ENCODE results near the gene MYO1E.
"Not testable (repeated sequence)": the region's sequence is repeated elsewhere in the genome, so short reads cannot be mapped to it uniquely, and the experiment has no call there.

MYO1E gene

DNA sequence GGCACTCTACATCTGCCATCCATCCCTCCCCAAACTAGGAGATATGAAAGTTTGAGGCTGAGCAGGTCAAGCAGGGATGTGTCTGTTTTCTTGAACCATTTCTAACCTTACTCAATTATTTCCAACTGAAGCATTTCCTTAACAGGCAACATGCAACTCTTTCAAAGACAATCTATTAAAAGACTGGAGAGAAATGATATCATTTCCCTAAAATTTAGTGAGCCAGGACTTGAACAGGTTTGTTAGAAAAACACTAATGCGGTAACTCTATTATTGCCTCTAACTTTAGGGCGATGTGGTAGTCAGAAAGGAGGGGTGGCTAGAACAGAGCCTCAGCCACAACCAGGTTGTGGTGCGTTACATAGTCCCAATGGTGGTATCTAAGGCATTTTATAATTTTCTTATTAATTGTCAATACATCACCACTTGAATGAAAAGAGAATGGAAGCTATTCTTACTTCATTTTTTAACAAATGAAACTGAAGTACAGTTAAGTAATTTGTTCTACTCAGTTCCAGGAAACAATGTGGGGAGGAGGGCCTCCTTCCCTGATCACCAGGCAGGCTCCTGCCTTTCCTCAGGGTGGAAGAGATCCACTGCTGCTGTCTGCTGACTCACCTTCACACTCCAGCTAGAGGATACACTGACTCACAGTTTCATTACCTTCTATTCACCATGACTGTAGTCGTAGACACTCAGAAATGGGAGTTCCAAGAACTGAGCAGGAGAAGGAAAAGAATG, 22.8 kb downstream of the MYO1E start:
- no peak for DNase-seq

- DNase-seq = no peak
Measured at GRCh38 chr15:59347915-59348314, 24.8 kb downstream of the MYO1E start.

- no peak for DNase-seq
Measured at GRCh38 chr15:59346951-59347350, 25.7 kb downstream of the MYO1E start.

GRCh38 chr15:59345326-59345725, 27.3 kb downstream of the MYO1E start:
- no peak for DNase-seq

GRCh38 chr15:59344311-59344710, 28.4 kb downstream of the MYO1E start:
- DNase-seq = no peak

DNA sequence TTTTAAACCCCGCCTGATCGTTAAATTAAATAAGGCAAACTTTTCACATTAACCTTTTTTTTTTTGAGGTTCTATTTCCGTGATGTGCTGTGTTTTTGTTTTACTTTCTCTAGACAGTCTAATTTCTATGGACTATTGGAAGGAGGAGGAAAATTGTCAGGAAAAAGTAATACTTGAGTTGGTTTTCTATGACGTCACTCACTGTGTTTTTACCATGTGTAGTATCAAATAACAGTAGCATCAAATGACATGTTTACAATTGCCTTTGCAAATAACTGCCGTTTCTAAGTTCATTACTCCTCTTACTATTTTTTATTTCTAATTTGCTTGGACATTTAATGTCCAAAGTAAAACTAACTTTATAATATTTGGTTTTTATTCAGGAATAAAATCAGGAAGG, 32.3 kb downstream of the MYO1E start:
- no peak for DNase-seq

DNA sequence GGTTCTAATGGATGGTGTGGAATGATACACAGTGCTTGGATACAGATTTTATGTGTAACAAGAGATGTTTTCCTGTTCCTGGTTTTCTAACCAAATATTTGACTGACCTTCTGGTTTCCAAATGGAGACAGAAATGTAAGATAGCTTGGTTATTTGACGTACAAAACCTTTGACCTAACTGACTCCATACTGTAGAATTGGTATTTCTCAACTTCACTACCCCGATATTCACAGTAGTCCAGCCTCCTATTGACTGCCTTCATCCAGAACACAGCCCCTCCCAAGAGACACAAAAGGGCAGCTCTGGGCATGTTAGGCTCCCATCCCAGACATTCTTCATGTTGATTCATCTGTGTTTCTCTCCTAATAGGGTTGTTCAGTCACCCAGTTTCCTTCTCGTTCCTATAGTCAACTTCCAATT, 33.4 kb downstream of the MYO1E start:
- no peak for DNase-seq

DNA sequence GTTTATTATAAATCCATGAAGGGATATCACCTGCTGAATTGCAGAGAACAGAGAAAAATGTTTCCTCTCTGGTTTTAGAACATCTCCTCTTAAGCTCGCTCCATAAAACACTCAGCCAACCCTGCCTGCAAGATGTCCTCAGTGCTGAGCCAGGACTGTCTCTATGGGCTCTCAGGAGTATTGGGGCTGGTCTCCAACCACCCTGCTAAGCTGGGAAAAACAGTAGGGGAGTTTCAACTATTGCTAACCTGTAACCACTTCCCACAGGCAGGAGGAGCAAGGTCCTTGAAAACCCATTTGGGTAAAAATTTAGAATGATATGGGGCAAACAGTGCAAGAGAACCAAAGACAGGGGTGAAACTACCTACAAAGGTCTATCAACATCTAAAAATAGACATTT, 34.3 kb downstream of the MYO1E start:
- DNase-seq = no peak

GRCh38 chr15:59336725-59337124, 35.9 kb downstream of the MYO1E start:
- DNase-seq = not testable (repeated sequence)

DNA sequence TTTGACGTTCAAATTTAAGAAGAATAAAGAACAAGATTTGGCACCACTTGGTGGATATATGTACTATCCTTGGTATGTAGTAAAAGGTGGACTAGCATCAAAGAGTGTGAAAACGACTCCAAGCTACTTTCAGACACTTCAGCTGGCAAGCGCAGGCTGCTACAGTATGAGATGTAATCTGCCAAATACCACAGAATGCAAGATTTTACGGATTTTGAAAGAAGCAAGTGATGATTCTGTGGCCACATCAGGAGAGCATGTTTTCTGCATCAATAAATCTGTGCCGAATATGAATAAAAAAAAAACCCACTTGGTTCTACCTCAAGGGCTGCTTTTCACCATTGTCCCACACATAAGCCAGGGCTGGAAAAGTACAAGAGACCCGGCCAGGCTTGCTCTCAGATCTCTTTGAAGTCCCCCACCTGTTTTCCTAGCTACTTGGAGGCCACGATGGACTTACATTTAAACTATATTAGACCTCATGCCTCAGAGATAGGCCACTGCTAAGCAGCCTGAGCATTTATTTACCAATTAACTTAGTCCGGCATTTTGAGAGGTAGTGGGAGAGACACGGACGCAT, 37.4 kb downstream of the MYO1E start:
- no peak for DNase-seq

GRCh38 chr15:59334076-59334415, 38.6 kb downstream of the MYO1E start:
- no peak for DNase-seq

DNA sequence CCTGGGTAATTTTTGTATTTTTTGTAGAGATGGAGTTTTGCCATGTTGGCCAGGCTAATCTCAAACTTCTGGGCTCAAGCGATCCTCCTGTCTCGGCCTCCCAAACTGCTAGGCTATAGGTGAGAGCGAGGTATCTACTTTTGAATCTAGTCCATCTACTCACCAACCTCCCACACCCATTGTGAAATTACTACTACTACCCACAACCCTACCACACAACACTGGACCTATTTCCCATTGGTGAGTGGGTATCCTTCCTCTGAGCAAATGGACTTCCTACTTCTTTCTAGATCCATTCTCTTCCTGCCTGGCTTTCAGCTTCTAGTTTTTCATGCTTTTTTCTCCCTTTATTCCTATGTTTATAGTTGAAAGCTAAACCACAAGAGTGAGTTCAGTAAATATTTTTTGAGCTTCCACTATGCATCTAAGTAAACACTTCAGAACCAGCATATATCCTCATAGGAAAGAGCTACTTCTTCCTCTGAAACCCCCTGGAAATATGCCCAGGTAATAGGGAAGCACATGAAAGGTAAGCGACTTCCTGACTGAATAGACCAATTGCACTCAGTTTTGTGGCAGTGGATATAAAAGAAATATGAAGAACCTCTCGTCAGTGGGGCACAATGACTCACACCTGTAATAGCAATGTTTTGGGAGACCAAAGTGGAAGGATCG, 39.1 kb downstream of the MYO1E start:
- DNase-seq = no peak

- DNase-seq = no peak
Measured at GRCh38 chr15:59332009-59332408, 40.7 kb downstream of the MYO1E start.

- no peak for DNase-seq
Measured at GRCh38 chr15:59330649-59331048, 42.0 kb downstream of the MYO1E start.

DNA sequence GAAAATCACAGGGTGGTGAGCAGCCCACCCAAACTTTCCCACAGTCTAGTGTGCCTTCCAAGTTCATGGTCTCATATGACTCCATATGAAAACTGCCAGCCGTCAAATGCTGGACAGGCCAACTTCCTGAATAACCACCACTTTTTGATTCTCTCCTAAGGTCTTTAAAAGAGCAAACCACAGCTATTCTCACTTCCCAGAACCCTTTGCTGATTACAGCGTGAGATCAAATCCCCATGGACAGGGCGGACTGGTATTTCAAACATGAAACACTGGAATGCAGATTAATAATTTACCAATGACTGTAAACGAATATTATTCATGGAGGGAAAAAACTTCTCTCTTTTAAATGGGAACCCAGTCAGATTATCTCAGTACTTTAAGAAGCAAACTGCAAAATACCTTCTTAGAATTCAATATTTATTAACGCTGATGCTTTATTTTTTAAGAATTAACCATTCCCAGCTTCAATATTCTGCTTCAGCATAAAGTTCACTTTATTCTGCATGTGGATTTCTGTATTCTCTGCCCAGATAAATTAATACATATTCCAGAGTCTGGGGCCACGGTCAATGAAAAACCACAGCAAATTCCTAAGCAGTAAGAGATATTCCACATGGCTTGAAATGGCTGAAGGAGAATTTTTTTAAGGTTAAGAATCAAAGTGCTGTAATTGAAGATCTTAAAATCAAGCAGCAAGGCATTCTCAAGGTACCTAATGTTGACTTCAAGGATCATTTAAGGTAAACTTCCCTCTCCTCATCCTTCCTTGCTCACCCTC, 42.9 kb downstream of the MYO1E start:
- no peak for DNase-seq

- no peak for DNase-seq
Measured at GRCh38 chr15:59329091-59329490, 43.6 kb downstream of the MYO1E start.

- no peak for DNase-seq
Measured at GRCh38 chr15:59327942-59328341, 44.7 kb downstream of the MYO1E start.

DNA sequence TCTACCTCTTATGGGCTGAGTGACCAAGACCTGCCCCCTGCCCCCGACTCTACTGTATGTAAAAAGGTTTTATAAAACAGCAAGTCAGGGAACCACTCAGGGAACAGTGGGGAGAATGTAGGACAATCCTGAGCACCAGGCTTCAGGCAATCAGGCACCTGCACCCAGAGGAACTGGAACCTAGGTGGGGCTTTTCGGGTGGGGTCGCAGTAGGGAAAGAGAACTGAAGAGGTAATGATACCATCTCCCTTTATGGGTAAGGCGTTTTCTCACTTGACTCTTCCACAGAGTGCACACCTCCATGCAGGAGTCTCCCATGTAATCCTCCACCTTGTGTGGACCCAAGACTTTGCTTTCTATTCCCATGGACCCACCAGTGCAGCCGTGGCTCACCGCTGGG, 45.8 kb downstream of the MYO1E start:
- no peak for DNase-seq

GRCh38 chr15:59322056-59322759, 50.5 kb downstream of the MYO1E start:
- no peak for DNase-seq

DNA sequence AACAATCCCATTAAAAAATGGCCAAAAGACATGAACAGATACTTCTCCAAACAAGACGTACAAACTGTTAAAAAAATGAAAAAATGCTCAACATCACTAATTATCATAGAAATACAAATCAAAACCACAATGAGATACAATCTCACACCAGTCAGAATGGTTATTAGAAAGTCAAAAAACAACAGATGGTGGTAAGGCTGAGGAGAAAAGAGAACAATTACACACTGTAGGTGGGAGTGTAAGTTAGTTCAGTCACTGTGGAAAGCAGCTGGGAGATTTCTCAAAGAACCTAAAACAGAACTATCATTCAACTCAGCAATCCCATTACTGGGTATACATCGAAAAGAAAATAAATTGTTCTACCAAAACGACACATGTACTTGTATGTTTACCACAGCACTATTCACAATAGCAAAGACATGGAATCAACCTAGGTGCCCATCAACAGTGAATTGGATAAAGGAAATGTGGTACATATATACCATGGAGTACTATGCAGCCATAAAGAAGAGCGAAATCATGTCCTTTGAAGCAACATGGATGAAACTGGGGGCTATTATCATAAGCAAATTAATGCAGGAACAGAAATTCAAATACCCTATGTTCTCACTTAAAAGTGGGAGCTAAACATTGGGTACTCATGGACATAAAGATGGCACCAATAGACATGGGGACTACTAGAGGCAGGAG, 51.5 kb downstream of the MYO1E start:
- DNase-seq = no peak

GRCh38 chr15:59317211-59317610, 55.5 kb downstream of the MYO1E start:
- DNase-seq = no peak

DNA sequence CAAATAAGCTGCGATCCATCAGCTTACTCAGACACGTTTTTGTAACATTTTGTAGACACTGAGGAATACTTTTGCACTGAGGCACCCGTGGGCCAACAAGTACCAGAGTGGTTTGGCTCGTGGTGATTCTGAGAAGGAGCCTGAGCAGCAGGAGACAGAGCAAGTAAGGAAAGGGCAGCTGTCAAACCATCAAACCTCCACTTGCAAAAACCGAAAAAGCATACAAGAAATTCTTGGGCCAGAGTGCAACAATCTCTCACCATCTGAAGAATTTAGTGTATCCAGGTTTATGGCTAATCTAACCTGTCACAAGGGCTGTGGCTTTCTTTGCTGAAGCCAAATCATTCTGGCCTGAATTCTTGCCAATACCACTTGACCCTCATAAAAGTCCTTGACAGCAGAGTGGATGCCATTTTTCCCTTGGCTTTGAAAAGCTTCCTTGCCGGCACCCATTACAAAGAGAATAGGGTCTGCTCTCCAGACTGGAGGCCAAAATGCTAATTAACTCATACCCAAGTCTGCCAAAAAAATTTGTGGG, 56.7 kb downstream of the MYO1E start:
- no peak for DNase-seq
